K562 (cell line): ENCODE measurements around the gene SERTAD3. TPM values are rescaled to one million over a fixed set of nuclear protein-coding genes. Genes with fewer than 3 reads are reported as not detected.

Experiments
- AFF4 ChIP-seq: sonication (generic); formaldehyde crosslinking; IDR thresholded peaks from 2 replicates; pipeline ENCODE4 v1.8.0; 2023; ENCODE audit warnings: mild to moderate bottlenecking, missing genetic modification reagents
- BCOR ChIP-seq: fragments of 450-650 bp; IDR thresholded peaks from 2 replicates; pipeline ENCODE4 v1.6.1; 2016
- BHLHE40 ChIP-seq: IDR thresholded peaks from 2 replicates; pipeline ENCODE4 v1.6.1; 2011; ENCODE audit warnings: low read length, improper control_type of control experiment
- CGGBP1 ChIP-seq: fragments of 250-450 bp; sonication (Bioruptor Pico); IDR thresholded peaks from 2 replicates; pipeline ENCODE4 v1.9.0; 2021; ENCODE audit warnings: mild to moderate bottlenecking
- FOXJ3 ChIP-seq: sonication (generic); formaldehyde crosslinking; IDR thresholded peaks from 2 replicates; pipeline ENCODE4 v1.4.0; 2020; ENCODE audit warnings: mild to moderate bottlenecking, missing genetic modification reagents
- FOXK2 ChIP-seq, 2 experiments: fragments of 450-650 bp; IDR thresholded peaks in 1 of 2; conservative IDR thresholded peaks in 1 of 2; 2 replicates each; pipeline ENCODE4 v1.6.1; 2016; ENCODE audit warnings: low read depth in 2 of 2, mild to moderate bottlenecking in 1 of 2
- IRF2 ChIP-seq: sonication (generic); formaldehyde crosslinking; IDR thresholded peaks from 2 replicates; pipeline ENCODE4 v1.8.1; 2022; ENCODE audit warnings: mild to moderate bottlenecking, missing genetic modification reagents
- KHSRP ChIP-seq: fragments of 450-650 bp; IDR thresholded peaks from 2 replicates; pipeline ENCODE4 v1.6.1; 2017
- MLLT1 ChIP-seq, 2 experiments: fragments of 450-650 bp; IDR thresholded peaks; 2 replicates each; pipeline ENCODE4 v1.6.1; 2016
- MYC ChIP-seq, 2 experiments: fragments of 250-450 bp in 1 of 2; sonication (Bioruptor Pico) in 1 of 2; IDR thresholded peaks; 2 replicates each; pipeline versions ENCODE4 v1.5.1 to v1.6.1; 2012 to 2021; ENCODE audit warnings: low read depth in 2 of 2, borderline replicate concordance in 1 of 2, improper control_type of control experiment in 1 of 2, low read length in 1 of 2, mild to moderate bottlenecking in 1 of 2, moderate library complexity in 1 of 2
- PCBP1 ChIP-seq: fragments of 200-400 bp; formaldehyde crosslinking; IDR thresholded peaks from 2 replicates; pipeline ENCODE4 v1.6.1; 2018; ENCODE audit warnings: mild to moderate bottlenecking, low read depth, low read length; ENCODE audit not compliant: poor library complexity, severe bottlenecking
- PHF8 ChIP-seq: fragments of 200-600 bp; sonication (generic); IDR thresholded peaks from 2 replicates; pipeline ENCODE4 v1.6.1; 2012; ENCODE audit warnings: mixed run types, mild to moderate bottlenecking, inconsistent platforms, low read length, moderate library complexity, borderline replicate concordance
- POLR2AphosphoS2 ChIP-seq: IDR thresholded peaks from 2 replicates; pipeline ENCODE4 v1.6.1; 2012; ENCODE audit warnings: low read length, improper control_type of control experiment
- PYGO2 ChIP-seq: fragments of 450-650 bp; IDR thresholded peaks from 2 replicates; pipeline ENCODE4 v1.6.1; 2016; ENCODE audit warnings: mild to moderate bottlenecking, missing genetic modification characterization, moderate library complexity, missing compliant biosample characterization
- SMARCE1 ChIP-seq: fragments of 450-650 bp; IDR thresholded peaks from 2 replicates; pipeline ENCODE4 v1.7.1; 2016; ENCODE audit warnings: mild to moderate bottlenecking
- SP2 ChIP-seq: IDR thresholded peaks from 2 replicates; pipeline ENCODE4 v1.6.1; 2011; ENCODE audit warnings: mild to moderate bottlenecking, low read depth, low read length, moderate library complexity; ENCODE audit not compliant: poor library complexity, severe bottlenecking; ENCODE audit errors: extremely low read depth
- TBL1XR1 ChIP-seq, 2 experiments: IDR thresholded peaks; 2 replicates each; pipeline ENCODE4 v1.6.1; 2012; ENCODE audit warnings: improper control_type of control experiment in 2 of 2, low read length in 2 of 2, mild to moderate bottlenecking in 1 of 2
- ZNF274 ChIP-seq: IDR thresholded peaks from 2 replicates; pipeline ENCODE4 v1.6.1; 2011; ENCODE audit warnings: low read depth, mild to moderate bottlenecking, low read length, moderate library complexity, borderline replicate concordance
- ZNF3 ChIP-seq: fragments of 250-450 bp; sonication (Bioruptor Pico); IDR thresholded peaks from 2 replicates; pipeline ENCODE4 v1.5.0; 2021; ENCODE audit warnings: mild to moderate bottlenecking, moderate library complexity
- ZNF398 ChIP-seq: fragments of 250-450 bp; sonication (Bioruptor Pico); IDR thresholded peaks from 2 replicates; pipeline ENCODE4 v1.8.0; 2021; ENCODE audit warnings: moderate library complexity, mild to moderate bottlenecking, inconsistent platforms
- ZNF436 ChIP-seq: fragments of 250-450, 450-650 bp; sonication (Bioruptor Pico); formaldehyde crosslinking; IDR thresholded peaks from 2 replicates; pipeline ENCODE4 v1.7.0; 2020; ENCODE audit warnings: mild to moderate bottlenecking
- ZNF780A ChIP-seq: fragments of 250-450 bp; sonication (Bioruptor Pico); IDR thresholded peaks from 2 replicates; pipeline ENCODE4 v1.5.0; 2021; ENCODE audit warnings: mild to moderate bottlenecking
- polyA plus RNA-seq, 8 experiments: library from polyadenylated mRNA; depleted of rRNA in 4 of 8; stranded (reverse) in 5 of 8; unstranded in 3 of 8; fragments of >200 nt; fragmentation: Nextera tagmentation in 2 of 8; fragmentation: Illumina TruSeq in 1 of 8; extraction: Ambion mirVana in 2 of 8; extraction: Trizol in 1 of 8; gene quantifications; 2 replicates each; pipeline versions ENCODE4 v1.2.1 to v1.2.3, GENCODE V29; 2011 to 2014; ENCODE audit warnings: inconsistent platforms in 1 of 8, missing spikeins in 1 of 8
- total RNA-seq, 7 experiments: library from RNA; depleted of rRNA in 6 of 7; stranded (reverse); fragments of >200 nt in 6 of 7; fragmentation: Illumina TruSeq in 2 of 7; extraction: Trizol in 2 of 7; gene quantifications; 2 replicates each; pipeline versions ENCODE4 v1.2.1 to v1.2.3, GENCODE V29; 2011 to 2021; ENCODE audit warnings: low replicate concordance in 1 of 7

SERTAD3 gene
- total and polyA plus RNA-seq, 9 of the 15 experiments (the other 6 are each of a cell fraction or from before 2014, with no cell fraction given), result 5.4 to 28.9 (median 17.5) TPM

GRCh38 chr19:40446263-40446784 lies 2.2 kb upstream of the SERTAD3 start (continued):
- TF ChIP-seq MYC (IDR thresholded peaks at IDR 0.05; ENCODE audit: low read depth, low read length) (no peak), MYC (CRISPR knock-in tag; IDR thresholded peaks at IDR 0.05; ENCODE audit: borderline replicate concordance, low read depth) (0 out of 2 replicates have a peak, but pooled peaks have one; percentile 33), AFF4 (CRISPR knock-in tag) (no peak), PYGO2 (no peak), PHF8 (peak; percentile 2; the same call in 1 of the 2 replicates), IRF2 (CRISPR knock-in tag) (no peak), ZNF3 (CRISPR knock-in tag) (peak; percentile 14; the same call in 1 of the 2 replicates), ZNF398 (CRISPR knock-in tag) (no peak), CGGBP1 (CRISPR knock-in tag) (0 out of 2 replicates have a peak, but pooled peaks have one; percentile 12), ZNF436 (CRISPR knock-in tag) (no peak), SMARCE1 (0 out of 2 replicates have a peak, but pooled peaks have one; percentile 7), KHSRP (no peak), MLLT1 (IDR thresholded peaks at IDR 0.05) (peak in 1 of 2 experiments; percentile 29; a peak in 1 of 4 replicates), POLR2AphosphoS2 (no peak; the same call in 1 of the 2 replicates), FOXK2 (conservative IDR thresholded peaks at IDR 0.05 in 1 of 2, IDR thresholded peaks at IDR 0.05 in 1 of 2; ENCODE audit: low read depth in 2 of 2) (no peak), FOXJ3 (no peak), TBL1XR1 (IDR thresholded peaks at IDR 0.05; ENCODE audit: low read length in 2 of 2) (no peak), ZNF780A (CRISPR knock-in tag) (0 out of 2 replicates have a peak, but pooled peaks have one; percentile 21), ZNF274 (no peak), SP2 (no peak), PCBP1 (no peak), BHLHE40 (no peak), BCOR (no peak)
